CD4-positive, alpha-beta T cell treated with Interleukin-4 for 1 hour (primary cell): ENCODE results near the gene ZBTB9.

Source experiments
- DNase-seq, 2 donors: peaks; one replicate each; pipeline ENCODE4 v3.0.0-alpha.2; 2020 to 2022

Gene ZBTB9

GRCh38 chr6:33433544-33434191 lies 20.7 kb upstream of the ZBTB9 start:
- DNase-seq, result no peak

- DNase-seq, result no peak
Observed at GRCh38 chr6:33434961-33435360, 19.4 kb upstream of the ZBTB9 start.

GRCh38 chr6:33437666-33438065 lies 16.7 kb upstream of the ZBTB9 start:
- no peak for DNase-seq

- DNase-seq, result no peak
Observed at GRCh38 chr6:33438978-33439594, 15.3 kb upstream of the ZBTB9 start.

- DNase-seq, result no peak
Observed at GRCh38 chr6:33439956-33440648, 14.3 kb upstream of the ZBTB9 start.

- no peak for DNase-seq
Observed at GRCh38 chr6:33440649-33441309, 13.6 kb upstream of the ZBTB9 start.

GRCh38 chr6:33441457-33441856 lies 12.9 kb upstream of the ZBTB9 start:
- DNase-seq, result no peak

GRCh38 chr6:33442283-33442682 lies 12.1 kb upstream of the ZBTB9 start:
- DNase-seq, result no peak

- no peak for DNase-seq
Observed at GRCh38 chr6:33443025-33443424, 11.4 kb upstream of the ZBTB9 start.

GRCh38 chr6:33443619-33444504 lies 10.5 kb upstream of the ZBTB9 start:
- DNase-seq, result no peak

GRCh38 chr6:33445119-33445603 lies 9.2 kb upstream of the ZBTB9 start:
- no peak for DNase-seq

GRCh38 chr6:33446356-33446755 lies 8.0 kb upstream of the ZBTB9 start:
- DNase-seq, result no peak

- DNase-seq, result no peak
Observed at GRCh38 chr6:33450434-33450833, 3.9 kb upstream of the ZBTB9 start.

GRCh38 chr6:33451606-33452005 lies 2.8 kb upstream of the ZBTB9 start:
- DNase-seq, result no peak

GRCh38 chr6:33452496-33452895 lies 1.9 kb upstream of the ZBTB9 start:
- no peak for DNase-seq

GRCh38 chr6:33453393-33454008 lies 875 bp upstream of the ZBTB9 start:
- peak in 1 of 2 donors; percentile 13 for DNase-seq

GRCh38 chr6:33455051-33455450 lies 675 bp downstream of the ZBTB9 start:
- no peak for DNase-seq

- no peak for DNase-seq
Observed at GRCh38 chr6:33456156-33456555, 1.8 kb downstream of the ZBTB9 start.

- no peak for DNase-seq
Observed at GRCh38 chr6:33458676-33459075, 4.3 kb downstream of the ZBTB9 start.

- no peak for DNase-seq
Observed at GRCh38 chr6:33459226-33459625, 4.8 kb downstream of the ZBTB9 start.

- no peak for DNase-seq
Observed at GRCh38 chr6:33466075-33466735, 11.8 kb downstream of the ZBTB9 start.

- DNase-seq, result no peak
Observed at GRCh38 chr6:33467091-33467490, 12.7 kb downstream of the ZBTB9 start.
